Testis (tissue), 3 donors: ENCODE data around the gene DLGAP4. TPM values are rescaled to one million over a fixed set of nuclear protein-coding genes. Genes with fewer than 3 reads are reported as not detected.

ENCODE experiments used
- DNase-seq: peaks from one replicate; pipeline ENCODE4 v3.0.0-alpha.2; 2019
- H3K27ac ChIP-seq, 2 donors: fragments of 200-600 bp; sonication (generic); one replicate each; pipeline ENCODE4 v1.5.1; 2019
- H3K27me3 ChIP-seq: fragments of 200-600 bp; sonication (generic); one replicate; pipeline ENCODE4 v1.5.1; 2019
- H3K36me3 ChIP-seq: fragments of 200-600 bp; sonication (generic); one replicate; pipeline ENCODE4 v1.5.1; 2017; ENCODE audit warnings: low read depth; ENCODE audit errors: missing control alignments
- H3K4me1 ChIP-seq: fragments of 200-600 bp; sonication (generic); one replicate; pipeline ENCODE4 v1.5.1; 2019
- H3K4me3 ChIP-seq, 2 donors: fragments of 200-600 bp; sonication (generic); one replicate each; pipeline ENCODE4 v1.5.1; 2017 to 2019
- H3K9me3 ChIP-seq: fragments of 200-600 bp; sonication (generic); one replicate; pipeline ENCODE4 v1.5.1; 2017
- CTCF ChIP-seq, 3 experiments: fragments of 450-650 bp in 2 of 3; fragments of 200-600 bp in 1 of 3; sonication (generic) in 1 of 3; IDR thresholded peaks; one replicate each; pipeline ENCODE4 v1.5.1; 2016 to 2019; ENCODE audit warnings: antibody characterized with exemption in 3 of 3, mild to moderate bottlenecking in 2 of 3, moderate library complexity in 1 of 3
- POLR2A ChIP-seq: fragments of 450-650 bp; IDR thresholded peaks from one replicate; pipeline ENCODE4 v1.6.1; 2017; ENCODE audit warnings: antibody characterized with exemption, mild to moderate bottlenecking, moderate library complexity
- WGBS, 2 donors: methylation state at CpG; one replicate each; pipeline ENCODE4 v1.1.5; 2018; 5-methylcytosine and 5-hydroxymethylcytosine counted together
- intact Hi-C: fragments of 100-400 bp; cut with DNase I; formaldehyde crosslinking; loops from one replicate; pipeline ENCODE4 v1.15.1; 2023; ENCODE audit warnings: low total_unique reads
- polyA plus RNA-seq: library from polyadenylated mRNA; stranded (reverse); fragments of 350-450 nt; fragmentation: Illumina TruSeq; extraction: RNeasy Lipid Tissue Mini Kit (QIAGEN cat#74804); gene quantifications from one replicate; pipeline ENCODE4 v1.2.3, GENCODE V29; 2014; ENCODE audit warnings: low read depth, low replicate concordance; ENCODE audit not compliant: insufficient read depth
- total RNA-seq, 2 donors: library from RNA; depleted of rRNA; stranded (reverse); fragments of >200 nt; gene quantifications; one replicate each; pipeline ENCODE4 v1.2.3, GENCODE V29; 2016

Gene DLGAP4
- total and polyA plus RNA-seq, 3 donors from 2014 or later, result 69.1 to 110 (median 110) TPM

GRCh38 chr20:36542516-36543183 is 236.5 kb downstream of the DLGAP4 start:
- H3K27ac ChIP-seq, result peak overlapping the region; percentile 99
- intact Hi-C loops, result loop anchor here (5.0 to 10.0 kb wide), 2 partner anchors 62 to 80 kb away; partner anchors contain the start of gene RAB5IF
- H3K4me1 ChIP-seq, result peaks cover 56% of the 10 kb centered on the region

GRCh38 chr20:36543184-36544133 is 237.3 kb downstream of the DLGAP4 start:
- peak; percentile 89 for DNase-seq
- Histone ChIP-seq H3K27me3 (no peaks in the 10 kb centered on the region), H3K27ac (peak overlapping the region; percentile 99), H3K4me3 (peak overlapping the region; percentile 90 to 99), H3K9me3 (no peaks in the 10 kb centered on the region), H3K4me1 (peaks cover 50% of the 10 kb centered on the region), H3K36me3 (no peaks in the 10 kb centered on the region)
- no peak for TF ChIP-seq CTCF (IDR thresholded peaks at IDR 0.05)
- TF ChIP-seq POLR2A, result no peak
- intact Hi-C loops, result loop anchor here (5.0 to 10.0 kb wide), 2 partner anchors 61 to 81 kb away; partner anchors contain the start of gene RAB5IF
- WGBS, 2 donors, result 43 to 46% methylated on average over 14 of the region's 14 CpGs

More at GRCh38 chr20:36542516-36543183, 236.5 kb downstream of the DLGAP4 start:
- no peaks in the 10 kb centered on the region for H3K9me3 ChIP-seq
- no peaks in the 10 kb centered on the region for H3K27me3 ChIP-seq
- TF ChIP-seq CTCF (IDR thresholded peaks at IDR 0.05) (no peak), POLR2A (no peak)
- WGBS, 2 donors, result 56 to 62% methylated on average over 8 to 10 of the region's 10 CpGs
- DNase-seq, result no peak
- H3K36me3 ChIP-seq, result no peaks in the 10 kb centered on the region
- H3K4me3 ChIP-seq, result peak overlapping the region; percentile 90 to 99

GRCh38 chr20:36544134-36545018 is 238.2 kb downstream of the DLGAP4 start:
- TF ChIP-seq POLR2A (no peak), CTCF (IDR thresholded peaks at IDR 0.05) (no peak)
- Histone ChIP-seq H3K27me3 (no peaks in the 10 kb centered on the region), H3K36me3 (no peaks in the 10 kb centered on the region), H3K27ac (peak overlapping the region; percentile 99), H3K9me3 (no peaks in the 10 kb centered on the region), H3K4me3 (peak overlapping the region in 1 of 2 donors; percentile 99), H3K4me1 (peaks cover 46% of the 10 kb centered on the region)
- WGBS, 2 donors, result 54 to 63% methylated on average over 12 to 15 of the region's 15 CpGs
- intact Hi-C loops, result loop anchor here (5.0 to 10.0 kb wide), 2 partner anchors 60 to 82 kb away; partner anchors contain the start of gene RAB5IF
- DNase-seq, result no peak

- H3K36me3 ChIP-seq, result no peaks in the 10 kb centered on the region
- no peak overlapping the region for H3K4me3 ChIP-seq
- DNase-seq, result no peak
- TF ChIP-seq POLR2A (no peak), CTCF (IDR thresholded peaks at IDR 0.05) (no peak)
- no peaks in the 10 kb centered on the region for H3K27me3 ChIP-seq
- peak overlapping the region in 1 of 2 donors; percentile 99 for H3K27ac ChIP-seq
- intact Hi-C loops, result loop anchor here (10.0 kb wide), 1 partner anchor 59 kb away; the partner anchor contains the start of gene RAB5IF
- 55 to 75% methylated on average over 9 to 14 of the region's 14 CpGs for WGBS, 2 donors
- peaks cover 41% of the 10 kb centered on the region for H3K4me1 ChIP-seq
- H3K9me3 ChIP-seq, result no peaks in the 10 kb centered on the region
Observed at GRCh38 chr20:36546111-36546736, 240.1 kb downstream of the DLGAP4 start.
